Liver (tissue), 3 donors: ENCODE data around the gene SFMBT2.

Experiments used
- JUND ChIP-seq, 2 donors: IDR thresholded peaks; 2 replicates each; pipeline ENCODE4 v1.6.1; 2016; ENCODE audit warnings: antibody characterized with exemption in 2 of 2
- TF ChIP-seq, protein P1 (sequence below): IDR thresholded peaks from 2 replicates; pipeline ENCODE4 v1.6.1; 2016; ENCODE audit warnings: antibody characterized with exemption
- TF ChIP-seq, protein P2 (sequence below): IDR thresholded peaks from 2 replicates; pipeline ENCODE4 v1.6.1; 2016; ENCODE audit warnings: antibody characterized with exemption
- TF ChIP-seq, protein P3 (sequence below): fragments of 150-350 bp; IDR thresholded peaks from 2 replicates; pipeline ENCODE4 v1.5.1; 2017; ENCODE audit warnings: improper control_type of control experiment, low read depth, low read length; ENCODE audit not compliant: missing input control
- TF ChIP-seq, protein P4 (sequence below): IDR thresholded peaks from 2 replicates; pipeline ENCODE4 v1.6.1; 2016; ENCODE audit warnings: antibody characterized with exemption
- donor health status: healthy.
- donor health status: healthy.

DNA sequence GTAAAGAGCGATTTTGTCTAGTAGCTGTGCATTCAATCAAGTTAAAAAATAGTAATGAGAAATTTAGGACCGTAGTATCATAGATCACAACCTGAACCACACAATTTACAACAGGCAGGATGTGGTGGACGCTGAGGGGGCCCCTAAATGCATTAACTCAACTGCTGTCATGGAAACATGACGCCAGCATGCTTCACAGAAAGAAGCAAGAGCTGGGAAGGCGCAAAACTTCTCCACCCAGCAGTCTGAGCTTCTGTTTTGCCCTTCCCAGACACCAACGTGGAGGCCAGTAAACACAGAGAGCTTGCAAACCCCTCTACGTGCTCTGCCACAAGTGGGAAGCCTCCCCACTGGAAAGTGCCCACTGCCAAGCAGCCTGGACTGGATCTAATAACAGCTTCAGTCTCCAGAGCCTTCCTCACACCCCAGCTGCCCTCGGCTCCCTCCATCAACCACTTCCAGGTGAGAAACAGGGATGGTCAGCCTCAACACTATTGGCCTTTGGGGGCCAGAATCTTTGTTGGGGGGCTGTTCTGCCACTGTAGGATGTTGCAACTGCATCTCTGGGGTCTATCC is 151.8 kb downstream of the SFMBT2 start:
- TF ChIP-seq, protein P1, sequence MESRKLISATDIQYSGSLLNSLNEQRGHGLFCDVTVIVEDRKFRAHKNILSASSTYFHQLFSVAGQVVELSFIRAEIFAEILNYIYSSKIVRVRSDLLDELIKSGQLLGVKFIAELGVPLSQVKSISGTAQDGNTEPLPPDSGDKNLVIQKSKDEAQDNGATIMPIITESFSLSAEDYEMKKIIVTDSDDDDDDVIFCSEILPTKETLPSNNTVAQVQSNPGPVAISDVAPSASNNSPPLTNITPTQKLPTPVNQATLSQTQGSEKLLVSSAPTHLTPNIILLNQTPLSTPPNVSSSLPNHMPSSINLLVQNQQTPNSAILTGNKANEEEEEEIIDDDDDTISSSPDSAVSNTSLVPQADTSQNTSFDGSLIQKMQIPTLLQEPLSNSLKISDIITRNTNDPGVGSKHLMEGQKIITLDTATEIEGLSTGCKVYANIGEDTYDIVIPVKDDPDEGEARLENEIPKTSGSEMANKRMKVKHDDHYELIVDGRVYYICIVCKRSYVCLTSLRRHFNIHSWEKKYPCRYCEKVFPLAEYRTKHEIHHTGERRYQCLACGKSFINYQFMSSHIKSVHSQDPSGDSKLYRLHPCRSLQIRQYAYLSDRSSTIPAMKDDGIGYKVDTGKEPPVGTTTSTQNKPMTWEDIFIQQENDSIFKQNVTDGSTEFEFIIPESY = no peak
- no peak for TF ChIP-seq JUND (IDR thresholded peaks at IDR 0.05)
- TF ChIP-seq, protein P2, sequence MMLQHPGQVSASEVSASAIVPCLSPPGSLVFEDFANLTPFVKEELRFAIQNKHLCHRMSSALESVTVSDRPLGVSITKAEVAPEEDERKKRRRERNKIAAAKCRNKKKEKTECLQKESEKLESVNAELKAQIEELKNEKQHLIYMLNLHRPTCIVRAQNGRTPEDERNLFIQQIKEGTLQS = no peak
- TF ChIP-seq, protein P3, sequence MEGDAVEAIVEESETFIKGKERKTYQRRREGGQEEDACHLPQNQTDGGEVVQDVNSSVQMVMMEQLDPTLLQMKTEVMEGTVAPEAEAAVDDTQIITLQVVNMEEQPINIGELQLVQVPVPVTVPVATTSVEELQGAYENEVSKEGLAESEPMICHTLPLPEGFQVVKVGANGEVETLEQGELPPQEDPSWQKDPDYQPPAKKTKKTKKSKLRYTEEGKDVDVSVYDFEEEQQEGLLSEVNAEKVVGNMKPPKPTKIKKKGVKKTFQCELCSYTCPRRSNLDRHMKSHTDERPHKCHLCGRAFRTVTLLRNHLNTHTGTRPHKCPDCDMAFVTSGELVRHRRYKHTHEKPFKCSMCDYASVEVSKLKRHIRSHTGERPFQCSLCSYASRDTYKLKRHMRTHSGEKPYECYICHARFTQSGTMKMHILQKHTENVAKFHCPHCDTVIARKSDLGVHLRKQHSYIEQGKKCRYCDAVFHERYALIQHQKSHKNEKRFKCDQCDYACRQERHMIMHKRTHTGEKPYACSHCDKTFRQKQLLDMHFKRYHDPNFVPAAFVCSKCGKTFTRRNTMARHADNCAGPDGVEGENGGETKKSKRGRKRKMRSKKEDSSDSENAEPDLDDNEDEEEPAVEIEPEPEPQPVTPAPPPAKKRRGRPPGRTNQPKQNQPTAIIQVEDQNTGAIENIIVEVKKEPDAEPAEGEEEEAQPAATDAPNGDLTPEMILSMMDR = no peak
- TF ChIP-seq, protein P4, sequence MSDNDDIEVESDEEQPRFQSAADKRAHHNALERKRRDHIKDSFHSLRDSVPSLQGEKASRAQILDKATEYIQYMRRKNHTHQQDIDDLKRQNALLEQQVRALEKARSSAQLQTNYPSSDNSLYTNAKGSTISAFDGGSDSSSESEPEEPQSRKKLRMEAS = no peak
